IPS DF 19.7 (cell line): ENCODE results near the gene CLEC1A.
"Not testable (repeated sequence)": the region's sequence is repeated elsewhere in the genome, so short reads cannot be mapped to it uniquely, and the experiment has no call there.

Experiments used
- DNase-seq: peaks from one replicate; pipeline ENCODE4 v3.0.0-alpha.2; 2013; ENCODE audit warnings: low read depth, low spot score

The CLEC1A gene

GRCh38 chr12:10048526-10048925 lies 50.3 kb downstream of the CLEC1A start:
- no peak for DNase-seq

- DNase-seq, result no peak
Observed at GRCh38 chr12:10042167-10042566, 56.6 kb downstream of the CLEC1A start.

- no peak for DNase-seq
Observed at GRCh38 chr12:10033783-10034545, 64.8 kb downstream of the CLEC1A start.

GRCh38 chr12:10031771-10032175 lies 67.0 kb downstream of the CLEC1A start:
- peak; percentile 71 for DNase-seq

GRCh38 chr12:10031321-10031720 lies 67.5 kb downstream of the CLEC1A start:
- DNase-seq, result no peak

GRCh38 chr12:10030446-10030845 lies 68.3 kb downstream of the CLEC1A start, which contains the start of gene CLEC9A:
Gene CLEC9A, plus strand, starts transcription at chr12:10030682. Its CDS starts 22,006 bp downstream, at chr12:10052688.
- no peak for DNase-seq

- no peak for DNase-seq
Observed at GRCh38 chr12:10027721-10028120, 71.1 kb downstream of the CLEC1A start.

- DNase-seq, result no peak
Observed at GRCh38 chr12:10027311-10027710, 71.5 kb downstream of the CLEC1A start.

GRCh38 chr12:10026666-10027065 lies 72.1 kb downstream of the CLEC1A start:
- DNase-seq, result not testable (repeated sequence)

GRCh38 chr12:10025236-10025635 lies 73.5 kb downstream of the CLEC1A start:
- no peak for DNase-seq

- DNase-seq, result no peak
Observed at GRCh38 chr12:10021342-10021741, 77.4 kb downstream of the CLEC1A start.
